Stimulated activated CD8-positive, alpha-beta memory T cell treated with anti-CD3 and anti-CD28 coated beads, Interleukin-12 subunit alpha, Interleukin-12 subunit beta, amount 100 ng/mL, for 1 hour (primary cell): ENCODE measurements around the gene ATP10A.

Experiments
- DNase-seq: peaks from one replicate; pipeline ENCODE4 v3.0.0-alpha.2; 2020; ENCODE audit warnings: low read depth

The ATP10A gene

GRCh38 chr15:25863111-25863967 lies at the start of gene ATP10A:
Gene ATP10A (minus strand): TSS chr15:25863327. CDS start chr15:25863096, 231 bp downstream.
- no peak for DNase-seq

- no peak for DNase-seq
These were observed 48.9 kb upstream of the ATP10A start for GRCh38 chr15:25912035-25912434.

GRCh38 chr15:25910832-25911231 lies 47.7 kb upstream of the ATP10A start:
- no peak for DNase-seq

GRCh38 chr15:25909806-25910205 lies 46.7 kb upstream of the ATP10A start:
- no peak for DNase-seq

- no peak for DNase-seq
These were observed 46.2 kb upstream of the ATP10A start for GRCh38 chr15:25909325-25909724.

GRCh38 chr15:25905140-25905539 lies 42.0 kb upstream of the ATP10A start:
- no peak for DNase-seq

GRCh38 chr15:25903024-25903581 lies 40.0 kb upstream of the ATP10A start:
- DNase-seq, result no peak

GRCh38 chr15:25901811-25902605 lies 38.9 kb upstream of the ATP10A start:
- DNase-seq, result no peak

- DNase-seq, result no peak
These were observed 37.8 kb upstream of the ATP10A start for GRCh38 chr15:25900901-25901300.

GRCh38 chr15:25900431-25900830 lies 37.3 kb upstream of the ATP10A start:
- DNase-seq, result no peak

GRCh38 chr15:25899870-25900269 lies 36.7 kb upstream of the ATP10A start:
- DNase-seq, result no peak

GRCh38 chr15:25897658-25898057 lies 34.5 kb upstream of the ATP10A start:
- no peak for DNase-seq

GRCh38 chr15:25894371-25894902 lies 31.3 kb upstream of the ATP10A start:
- no peak for DNase-seq

GRCh38 chr15:25893596-25893995 lies 30.5 kb upstream of the ATP10A start:
- DNase-seq, result no peak

GRCh38 chr15:25892126-25892525 lies 29.0 kb upstream of the ATP10A start:
- no peak for DNase-seq

- DNase-seq, result no peak
These were observed 28.0 kb upstream of the ATP10A start for GRCh38 chr15:25891081-25891480.

GRCh38 chr15:25890529-25890928 lies 27.4 kb upstream of the ATP10A start:
- DNase-seq, result no peak

GRCh38 chr15:25887870-25888269 lies 24.7 kb upstream of the ATP10A start:
- DNase-seq, result no peak

- no peak for DNase-seq
These were observed 23.5 kb upstream of the ATP10A start for GRCh38 chr15:25886498-25887140.

- DNase-seq, result no peak
These were observed 21.2 kb upstream of the ATP10A start for GRCh38 chr15:25884370-25884769.

GRCh38 chr15:25883463-25884259 lies 20.5 kb upstream of the ATP10A start:
- no peak for DNase-seq
